ENCODE data around the gene DCHS1. TPM values are rescaled to one million over a fixed set of nuclear protein-coding genes. Genes with fewer than 3 reads are reported as not detected.

DCHS1 gene
- total and polyA plus RNA-seq, 5 donors from 2014 or later = 0.49 to 2.4 (median 1.1) TPM

DNA sequence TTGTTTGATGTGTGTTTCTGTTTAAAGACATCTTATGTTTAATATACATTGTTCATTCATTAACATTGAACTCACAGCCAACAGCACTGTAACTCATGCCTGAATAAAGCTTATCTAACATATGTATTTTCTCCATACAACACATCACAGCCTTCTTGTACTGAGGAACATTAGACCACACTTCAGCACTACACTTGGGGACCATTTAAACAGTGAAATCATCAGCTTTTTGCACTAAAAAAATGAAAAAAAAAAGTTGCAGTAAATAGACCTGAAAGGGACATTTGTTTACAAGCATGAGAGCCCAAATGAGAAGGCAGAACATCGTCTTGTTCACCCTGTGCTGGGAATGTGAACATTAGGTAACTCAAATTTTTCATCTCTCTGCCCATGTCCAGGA lies 21.1 kb downstream of the DCHS1 start:
- Mint-ChIP-seq H3K4me1 (peaks cover 0 to 4% (median 0%) of the 10 kb centered on the region in 4 donors), H3K9me3 (no peaks in the 10 kb centered on the region), H3K27ac (no peak overlapping the region), H3K4me3 (no peak overlapping the region), H3K36me3 (peaks cover 9% of the 10 kb centered on the region), H3K27me3 (no peaks in the 10 kb centered on the region)
- no peak for ATAC-seq (ENCODE audit: low read depth in 2 of 2)
- Histone ChIP-seq H3K27ac (ENCODE audit: insufficient read depth, low read length, poor library complexity, severe bottlenecking) (no peak overlapping the region), H3K27me3 (ENCODE audit: control insufficient read depth, insufficient read depth, low read length) (no peaks in the 10 kb centered on the region), H3K9me3 (ENCODE audit: control insufficient read depth in 2 of 2, low read length in 2 of 2) (no peaks in the 10 kb centered on the region), H3K4me1 (ENCODE audit: control insufficient read depth, insufficient read depth, low read length, poor library complexity, severe bottlenecking) (no peaks in the 10 kb centered on the region), H3K4me3 (ENCODE audit: low read depth, low read length) (no peak overlapping the region), H3K36me3 (ENCODE audit: control insufficient read depth, insufficient read depth, low read length) (no peaks in the 10 kb centered on the region)
- no peak for DNase-seq

DNA sequence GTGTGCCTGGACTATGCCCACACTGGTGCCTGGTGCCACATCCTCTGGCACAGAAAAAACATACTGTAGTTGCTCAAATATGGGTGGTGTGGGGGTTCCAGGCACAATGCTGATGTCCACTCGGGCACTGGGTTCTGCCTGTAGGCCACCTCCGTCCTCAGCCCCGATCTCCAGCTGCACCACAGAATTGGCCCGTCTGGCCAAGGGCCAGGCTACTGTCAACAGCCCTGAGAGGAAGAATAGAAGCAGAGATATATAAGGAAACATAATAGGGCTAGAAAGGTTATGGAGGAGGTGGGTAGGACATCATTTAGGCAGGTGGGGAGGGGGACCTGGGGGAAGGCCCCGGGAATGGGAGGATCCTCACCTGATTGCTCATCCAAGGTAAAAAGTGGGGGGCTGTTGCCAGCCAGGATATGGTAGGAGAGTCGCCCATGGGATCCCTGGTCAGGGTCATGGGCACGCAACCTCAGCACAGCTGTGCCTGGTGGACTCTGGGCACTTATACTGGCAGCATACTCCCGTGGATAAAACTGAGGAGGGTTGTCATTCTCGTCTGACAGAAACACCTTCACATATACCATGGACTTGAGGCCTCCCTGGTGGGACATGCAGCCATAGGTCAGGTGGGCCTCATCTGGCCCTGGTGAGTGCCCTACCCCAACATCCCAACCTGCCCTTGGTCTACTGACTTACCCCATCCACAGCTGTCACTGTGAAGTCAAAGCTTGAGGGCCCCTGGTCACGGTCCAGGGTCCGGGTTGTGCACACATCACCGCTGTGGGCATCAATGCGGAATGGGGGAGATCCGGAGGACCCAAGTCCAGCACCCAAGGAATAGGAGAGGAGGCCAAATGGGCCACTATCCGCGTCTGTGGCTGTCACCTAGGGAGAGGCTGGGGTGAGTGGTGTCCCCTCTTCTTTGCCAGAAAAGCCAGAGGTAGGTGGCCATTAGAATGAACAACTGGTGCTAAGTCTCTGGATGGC lies 21.9 kb downstream of the DCHS1 start:
- H3K27me3 Mint-ChIP-seq = no peaks in the 10 kb centered on the region
- no peak overlapping the region for H3K27ac Mint-ChIP-seq
- Histone ChIP-seq H3K27ac (ENCODE audit: insufficient read depth, low read length, poor library complexity, severe bottlenecking) (no peak overlapping the region), H3K9me3 (ENCODE audit: control insufficient read depth in 2 of 2, low read length in 2 of 2) (no peaks in the 10 kb centered on the region), H3K4me3 (ENCODE audit: low read depth, low read length) (no peak overlapping the region), H3K4me1 (ENCODE audit: control insufficient read depth, insufficient read depth, low read length, poor library complexity, severe bottlenecking) (no peaks in the 10 kb centered on the region), H3K27me3 (ENCODE audit: control insufficient read depth, insufficient read depth, low read length) (no peaks in the 10 kb centered on the region), H3K36me3 (ENCODE audit: control insufficient read depth, insufficient read depth, low read length) (no peaks in the 10 kb centered on the region)
- H3K4me3 Mint-ChIP-seq = no peak overlapping the region
- DNase-seq = no peak
- peaks cover 5% of the 10 kb centered on the region for H3K36me3 Mint-ChIP-seq
- no peaks in the 10 kb centered on the region for H3K9me3 Mint-ChIP-seq
- peaks cover 0 to 5% (median 0%) of the 10 kb centered on the region in 4 donors for H3K4me1 Mint-ChIP-seq
- ATAC-seq (ENCODE audit: low read depth in 2 of 2) = no peak

GRCh38 chr11:6632116-6633073 lies 23.2 kb downstream of the DCHS1 start:
- H3K36me3 ChIP-seq (ENCODE audit: control insufficient read depth, insufficient read depth, low read length) = no peaks in the 10 kb centered on the region
- no peak overlapping the region for H3K27ac ChIP-seq (ENCODE audit: insufficient read depth, low read length, poor library complexity, severe bottlenecking)
- Mint-ChIP-seq H3K36me3 (peaks cover 5% of the 10 kb centered on the region), H3K27ac (no peak overlapping the region), H3K4me3 (no peak overlapping the region), H3K4me1 (peaks cover 4 to 15% (median 9%) of the 10 kb centered on the region in 4 donors), H3K9me3 (no peaks in the 10 kb centered on the region), H3K27me3 (no peaks in the 10 kb centered on the region)
- DNase-seq (no peak), ATAC-seq (ENCODE audit: low read depth in 2 of 2) (no peak)
- H3K4me3 ChIP-seq (ENCODE audit: low read depth, low read length) = no peak overlapping the region
- no peaks in the 10 kb centered on the region for H3K9me3 ChIP-seq (ENCODE audit: control insufficient read depth in 2 of 2, low read length in 2 of 2)
- peaks cover 6% of the 10 kb centered on the region for H3K4me1 ChIP-seq (ENCODE audit: control insufficient read depth, insufficient read depth, low read length, poor library complexity, severe bottlenecking)
- H3K27me3 ChIP-seq (ENCODE audit: control insufficient read depth, insufficient read depth, low read length) = no peaks in the 10 kb centered on the region

DNA sequence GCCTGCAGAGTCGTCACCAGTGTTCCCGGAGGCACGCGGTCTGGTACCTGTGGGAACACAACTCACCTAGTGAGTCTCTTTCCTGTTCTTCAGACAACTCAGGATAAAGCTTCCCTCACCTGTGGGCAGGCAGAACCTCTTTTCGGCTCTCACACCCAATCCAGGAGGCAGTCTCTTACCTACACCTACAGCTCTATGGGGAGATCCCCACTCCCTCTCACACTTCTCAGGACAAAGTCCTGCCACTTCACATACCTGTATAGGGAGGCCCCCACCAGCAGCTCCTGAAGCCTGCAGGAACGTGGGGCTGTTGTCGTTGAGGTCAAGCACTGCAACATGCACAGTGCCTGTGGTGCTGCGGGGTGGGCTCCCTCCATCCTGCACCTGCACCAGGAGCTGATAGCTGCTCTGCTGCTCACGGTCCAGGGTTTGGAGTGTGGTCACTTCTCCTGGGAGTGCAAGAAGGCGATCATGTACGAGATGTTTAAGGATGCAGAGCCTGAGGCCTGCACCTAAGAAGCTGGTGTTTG lies 24.2 kb downstream of the DCHS1 start:
- Mint-ChIP-seq H3K27me3 (no peaks in the 10 kb centered on the region), H3K4me3 (no peak overlapping the region), H3K4me1 (peaks cover 4 to 20% (median 13%) of the 10 kb centered on the region in 4 donors), H3K36me3 (peaks cover 5% of the 10 kb centered on the region), H3K27ac (peak overlapping the region in 1 of 3 donors; percentile 55), H3K9me3 (no peaks in the 10 kb centered on the region)
- DNase-seq = no peak
- Histone ChIP-seq H3K9me3 (ENCODE audit: control insufficient read depth in 2 of 2, low read length in 2 of 2) (no peaks in the 10 kb centered on the region), H3K4me3 (ENCODE audit: low read depth, low read length) (no peak overlapping the region), H3K27ac (ENCODE audit: insufficient read depth, low read length, poor library complexity, severe bottlenecking) (no peak overlapping the region), H3K36me3 (ENCODE audit: control insufficient read depth, insufficient read depth, low read length) (no peaks in the 10 kb centered on the region), H3K4me1 (ENCODE audit: control insufficient read depth, insufficient read depth, low read length, poor library complexity, severe bottlenecking) (peaks cover 9% of the 10 kb centered on the region), H3K27me3 (ENCODE audit: control insufficient read depth, insufficient read depth, low read length) (no peaks in the 10 kb centered on the region)
- no peak for ATAC-seq (ENCODE audit: low read depth in 2 of 2)

DNA sequence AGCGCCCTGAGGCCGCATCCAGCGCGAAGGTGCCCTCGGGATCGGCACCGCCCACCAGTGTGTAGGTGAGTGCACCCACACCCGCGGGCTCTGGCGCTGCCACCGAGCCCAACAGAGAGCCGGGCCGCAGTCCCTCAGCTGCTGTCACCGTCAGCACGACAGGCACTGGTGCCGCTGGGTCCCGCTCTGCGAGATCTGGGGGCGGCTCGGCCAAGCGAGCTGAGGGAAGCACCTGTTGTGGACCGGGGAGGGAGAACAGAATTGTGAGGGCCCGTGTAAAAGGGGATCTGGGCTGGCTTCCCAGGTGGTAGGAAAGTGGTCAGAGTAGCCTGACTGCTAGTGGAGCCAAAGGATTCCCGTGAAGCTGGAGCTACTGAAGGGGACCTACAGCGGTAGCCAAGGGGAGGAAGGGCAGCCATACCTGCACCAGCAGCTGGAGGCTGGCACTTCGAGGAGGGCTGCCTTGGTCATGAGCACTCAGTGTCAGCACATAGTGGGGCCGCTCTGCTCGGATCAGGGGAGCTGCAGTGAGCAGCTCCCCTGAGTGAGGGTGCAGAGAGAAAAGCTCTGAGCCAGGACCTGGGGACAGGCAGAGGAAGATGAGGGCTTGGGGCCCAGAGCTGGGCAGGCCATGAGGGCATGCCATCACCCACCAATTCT lies 24.8 kb downstream of the DCHS1 start:
- H3K36me3 Mint-ChIP-seq = peaks cover 5% of the 10 kb centered on the region
- Histone ChIP-seq H3K36me3 (ENCODE audit: control insufficient read depth, insufficient read depth, low read length) (no peaks in the 10 kb centered on the region), H3K9me3 (ENCODE audit: control insufficient read depth in 2 of 2, low read length in 2 of 2) (no peaks in the 10 kb centered on the region), H3K27me3 (ENCODE audit: control insufficient read depth, insufficient read depth, low read length) (no peaks in the 10 kb centered on the region), H3K4me3 (ENCODE audit: low read depth, low read length) (no peak overlapping the region), H3K4me1 (ENCODE audit: control insufficient read depth, insufficient read depth, low read length, poor library complexity, severe bottlenecking) (peaks cover 9% of the 10 kb centered on the region), H3K27ac (ENCODE audit: insufficient read depth, low read length, poor library complexity, severe bottlenecking) (no peak overlapping the region)
- H3K4me3 Mint-ChIP-seq = no peak overlapping the region
- no peaks in the 10 kb centered on the region for H3K9me3 Mint-ChIP-seq
- H3K27me3 Mint-ChIP-seq = no peaks in the 10 kb centered on the region
- H3K4me1 Mint-ChIP-seq = peaks cover 4 to 20% (median 13%) of the 10 kb centered on the region in 4 donors
- DNase-seq (no peak), ATAC-seq (ENCODE audit: low read depth in 2 of 2) (no peak)
- H3K27ac Mint-ChIP-seq = no peak overlapping the region

GRCh38 chr11:6629892-6630631 lies 25.5 kb downstream of the DCHS1 start:
- no peaks in the 10 kb centered on the region for H3K9me3 ChIP-seq (ENCODE audit: control insufficient read depth in 2 of 2, low read length in 2 of 2)
- no peak overlapping the region for H3K4me3 Mint-ChIP-seq
- H3K4me3 ChIP-seq (ENCODE audit: low read depth, low read length) = no peak overlapping the region
- peaks cover 5% of the 10 kb centered on the region for H3K36me3 Mint-ChIP-seq
- no peaks in the 10 kb centered on the region for H3K9me3 Mint-ChIP-seq
- H3K4me1 Mint-ChIP-seq = peaks cover 4 to 20% (median 13%) of the 10 kb centered on the region in 4 donors
- no peak for ATAC-seq (ENCODE audit: low read depth in 2 of 2)
- H3K4me1 ChIP-seq (ENCODE audit: control insufficient read depth, insufficient read depth, low read length, poor library complexity, severe bottlenecking) = peaks cover 9% of the 10 kb centered on the region
- no peak overlapping the region for H3K27ac Mint-ChIP-seq
- no peaks in the 10 kb centered on the region for H3K27me3 ChIP-seq (ENCODE audit: control insufficient read depth, insufficient read depth, low read length)
- no peaks in the 10 kb centered on the region for H3K36me3 ChIP-seq (ENCODE audit: control insufficient read depth, insufficient read depth, low read length)
- H3K27ac ChIP-seq (ENCODE audit: insufficient read depth, low read length, poor library complexity, severe bottlenecking) = no peak overlapping the region
- DNase-seq = no peak
- H3K27me3 Mint-ChIP-seq = no peaks in the 10 kb centered on the region

DNA sequence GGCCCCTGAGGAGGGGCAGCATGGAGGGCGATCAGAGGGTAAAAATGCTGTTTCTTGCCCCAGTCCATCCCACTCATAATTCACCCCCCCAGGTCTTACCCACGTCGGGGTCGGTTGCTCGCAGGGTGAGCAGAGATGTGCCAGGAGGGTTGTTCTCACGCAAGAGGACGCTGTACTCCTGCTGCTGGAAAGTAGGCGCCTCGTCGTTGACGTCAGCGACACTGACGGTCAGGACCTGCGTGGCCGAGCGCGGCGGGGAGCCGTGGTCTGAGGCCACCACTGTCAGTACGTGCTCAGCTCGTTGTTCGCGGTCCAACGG lies 26.1 kb downstream of the DCHS1 start:
- no peak overlapping the region for H3K27ac ChIP-seq (ENCODE audit: insufficient read depth, low read length, poor library complexity, severe bottlenecking)
- no peak for DNase-seq
- no peaks in the 10 kb centered on the region for H3K36me3 ChIP-seq (ENCODE audit: control insufficient read depth, insufficient read depth, low read length)
- H3K4me3 ChIP-seq (ENCODE audit: low read depth, low read length) = no peak overlapping the region
- Mint-ChIP-seq H3K36me3 (peaks cover 6% of the 10 kb centered on the region), H3K27me3 (no peaks in the 10 kb centered on the region), H3K27ac (no peak overlapping the region), H3K4me3 (no peak overlapping the region), H3K4me1 (peaks cover 4 to 22% (median 13%) of the 10 kb centered on the region in 4 donors), H3K9me3 (no peaks in the 10 kb centered on the region)
- peaks cover 9% of the 10 kb centered on the region for H3K4me1 ChIP-seq (ENCODE audit: control insufficient read depth, insufficient read depth, low read length, poor library complexity, severe bottlenecking)
- H3K27me3 ChIP-seq (ENCODE audit: control insufficient read depth, insufficient read depth, low read length) = no peaks in the 10 kb centered on the region
- no peak for ATAC-seq (ENCODE audit: low read depth in 2 of 2)
- no peaks in the 10 kb centered on the region for H3K9me3 ChIP-seq (ENCODE audit: control insufficient read depth in 2 of 2, low read length in 2 of 2)

Measured in CD4-positive, CD25-positive, alpha-beta regulatory T cell (primary cell).